Measurements from ENCODE around the gene CLIC1.
A peak's percentile ranks its signal among the peaks of the same experiment; 100 is the strongest.

Gene CLIC1

DNA sequence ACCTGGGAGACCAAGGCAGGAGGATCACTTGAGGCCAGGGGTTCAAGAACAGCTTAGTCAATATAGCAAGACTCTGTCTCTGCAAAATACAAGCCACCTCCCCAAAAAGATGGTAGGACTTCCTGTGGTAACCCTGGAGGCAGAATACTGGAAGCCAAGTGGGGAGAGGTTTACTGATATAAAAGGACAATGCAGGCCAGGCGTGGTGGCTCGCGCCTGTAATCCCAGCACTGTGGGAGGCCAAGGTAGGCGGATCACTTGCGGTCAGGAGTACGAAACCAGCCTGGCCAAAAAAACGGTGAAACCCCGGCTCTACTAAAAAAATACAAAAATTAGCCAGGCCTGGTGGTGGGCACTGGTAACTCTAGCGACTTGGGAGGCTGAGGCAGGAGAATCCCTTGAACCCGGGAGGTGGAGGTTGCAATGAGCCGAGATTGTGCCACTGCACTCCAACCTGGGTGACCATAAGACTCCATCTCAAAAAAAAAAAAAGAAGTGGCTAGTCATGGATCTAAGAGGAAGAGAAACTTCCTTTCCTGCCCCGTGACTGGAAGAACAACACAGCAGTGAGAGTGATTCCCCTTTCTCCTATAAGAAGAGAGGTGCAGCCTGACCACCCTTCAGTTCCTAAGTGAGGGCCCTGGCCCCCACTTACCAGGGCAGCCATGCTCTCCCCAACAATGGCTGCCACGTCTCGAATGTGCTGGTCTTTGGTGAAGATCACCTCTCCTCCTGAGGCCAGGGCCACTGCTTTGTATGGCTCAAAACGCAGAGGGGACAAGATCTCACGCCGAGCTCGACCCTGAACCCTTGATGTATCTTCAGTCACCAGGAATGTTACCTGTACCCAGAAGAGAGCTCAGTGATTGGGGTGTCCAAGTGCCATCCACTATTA lies 32.3 kb upstream of the CLIC1 start:
- no peak for DNase-seq

DNA sequence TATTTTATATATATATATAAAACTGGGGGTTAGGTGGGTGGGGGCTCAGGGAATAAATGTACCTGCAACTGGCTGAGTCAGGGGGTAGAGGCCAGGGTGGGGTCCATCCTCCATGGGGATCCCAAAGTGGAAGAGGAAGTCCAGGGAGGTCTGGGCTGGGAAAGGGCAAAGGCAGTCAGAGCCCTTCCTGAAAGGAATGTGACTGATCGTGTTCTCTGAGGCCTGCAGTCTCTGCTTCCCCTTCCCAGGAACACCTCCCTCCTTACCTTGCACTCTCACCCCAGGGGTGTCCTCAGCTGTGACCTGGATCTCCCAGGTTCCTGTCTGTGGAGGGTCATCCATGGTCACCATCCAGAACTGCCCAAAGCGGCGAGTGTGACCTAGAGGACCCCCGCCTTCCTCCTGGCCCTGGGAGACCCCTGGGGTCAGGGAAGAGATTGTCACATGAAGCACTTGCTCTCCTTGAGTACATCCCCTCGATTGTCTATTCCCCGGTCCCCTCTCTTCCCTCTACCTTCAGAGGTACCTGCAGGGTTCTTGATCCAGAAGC lies 30.8 kb upstream of the CLIC1 start:
- DNase-seq: no peak

DNA sequence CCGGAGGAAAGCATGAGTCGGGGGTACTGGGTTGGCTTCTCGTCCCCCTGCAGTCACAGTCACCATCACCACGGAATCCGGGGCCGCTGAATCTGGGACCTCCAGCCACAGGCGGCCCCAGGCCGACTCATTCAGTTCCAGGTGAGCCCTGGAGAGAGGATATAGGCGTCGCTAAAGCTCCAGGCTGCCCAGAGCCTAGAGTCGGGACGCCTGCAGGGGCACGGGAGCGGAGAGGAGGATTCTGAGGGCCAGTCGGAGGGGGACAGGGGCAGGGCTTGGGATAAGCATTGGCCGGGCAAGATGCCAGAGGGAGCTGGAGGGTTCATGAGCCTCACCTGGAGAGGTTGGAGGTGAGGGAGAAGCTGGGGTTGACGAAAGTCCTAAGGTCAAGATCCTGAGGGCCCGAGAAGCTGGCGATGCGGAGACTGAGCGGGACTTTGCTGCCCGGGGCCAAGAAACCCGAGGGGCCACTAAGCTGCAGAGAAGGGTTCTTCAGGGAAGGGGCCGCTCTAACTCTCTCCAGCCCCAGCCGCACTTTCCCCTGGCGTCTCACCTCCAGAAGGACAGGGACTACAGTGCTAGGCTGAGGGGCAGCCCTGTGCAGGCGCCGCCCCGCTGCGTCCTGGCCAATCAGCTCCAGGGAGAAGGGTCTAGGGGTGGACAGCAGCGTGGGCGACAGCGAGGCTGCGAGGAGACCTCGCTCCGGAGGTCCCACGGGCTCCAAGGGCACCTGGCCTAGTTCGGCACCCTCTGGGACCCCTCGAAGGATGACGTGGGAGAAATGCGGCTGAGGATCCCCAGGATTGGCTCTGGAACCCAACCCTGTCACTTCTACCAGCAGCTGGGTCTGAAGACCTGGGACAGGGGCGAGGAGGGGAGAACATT lies 29.8 kb upstream of the CLIC1 start:
- DNase-seq: no peak

DNA sequence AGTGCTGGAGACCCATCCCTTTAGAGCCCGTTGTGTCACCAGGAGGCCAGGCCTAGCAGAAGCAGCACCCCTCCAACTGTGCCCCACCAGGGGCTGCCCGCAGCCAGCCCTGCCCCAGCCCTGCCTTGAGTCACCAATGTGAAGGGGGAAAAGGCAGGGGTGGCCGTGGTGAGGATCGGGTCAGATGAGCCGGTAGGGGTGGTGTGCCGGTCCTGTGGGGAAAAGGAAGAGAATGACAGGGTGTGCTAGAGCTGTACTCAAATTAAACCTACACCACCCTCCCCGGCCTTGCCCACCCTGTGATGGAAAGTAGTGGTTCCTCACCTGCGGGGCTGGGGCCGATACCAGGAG lies 29.2 kb upstream of the CLIC1 start:
- DNase-seq: no peak

DNA sequence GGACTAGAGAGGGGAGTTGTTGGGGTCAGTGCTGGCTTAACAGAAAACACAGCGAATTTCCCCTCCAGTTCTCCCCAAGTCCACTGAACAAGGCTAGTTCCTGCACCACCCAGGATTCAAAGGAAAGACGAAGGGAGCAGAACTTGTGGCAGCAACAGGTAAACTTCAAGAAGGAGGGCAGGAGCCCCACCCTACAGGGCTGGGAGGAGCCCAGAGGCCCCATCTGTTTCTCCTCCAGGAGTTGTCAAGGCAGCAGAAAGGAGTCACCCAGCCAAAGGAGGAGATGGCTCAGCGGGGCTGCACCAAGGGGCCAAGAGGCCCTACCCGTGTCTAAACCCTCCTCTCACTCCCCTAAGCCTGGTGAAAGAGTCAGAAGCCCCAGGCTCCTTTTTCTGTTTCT lies 27.9 kb upstream of the CLIC1 start:
- DNase-seq: no peak

DNA sequence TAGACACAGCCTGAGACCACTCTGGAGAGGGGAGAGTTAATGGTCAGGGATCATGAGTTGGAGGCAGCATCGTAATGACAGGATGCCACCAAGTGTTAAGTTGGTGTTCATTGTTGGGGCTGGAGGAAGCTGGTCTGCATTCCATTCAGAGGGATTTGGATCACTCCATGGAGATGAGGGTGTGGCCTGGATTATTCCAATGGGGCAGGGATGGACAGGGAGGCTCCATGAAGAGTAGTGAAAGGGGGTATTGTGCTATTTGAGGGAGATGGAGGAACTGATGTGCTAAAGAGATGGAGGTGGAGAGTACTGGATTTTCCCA lies 27.2 kb upstream of the CLIC1 start:
- DNase-seq: no peak

DNA sequence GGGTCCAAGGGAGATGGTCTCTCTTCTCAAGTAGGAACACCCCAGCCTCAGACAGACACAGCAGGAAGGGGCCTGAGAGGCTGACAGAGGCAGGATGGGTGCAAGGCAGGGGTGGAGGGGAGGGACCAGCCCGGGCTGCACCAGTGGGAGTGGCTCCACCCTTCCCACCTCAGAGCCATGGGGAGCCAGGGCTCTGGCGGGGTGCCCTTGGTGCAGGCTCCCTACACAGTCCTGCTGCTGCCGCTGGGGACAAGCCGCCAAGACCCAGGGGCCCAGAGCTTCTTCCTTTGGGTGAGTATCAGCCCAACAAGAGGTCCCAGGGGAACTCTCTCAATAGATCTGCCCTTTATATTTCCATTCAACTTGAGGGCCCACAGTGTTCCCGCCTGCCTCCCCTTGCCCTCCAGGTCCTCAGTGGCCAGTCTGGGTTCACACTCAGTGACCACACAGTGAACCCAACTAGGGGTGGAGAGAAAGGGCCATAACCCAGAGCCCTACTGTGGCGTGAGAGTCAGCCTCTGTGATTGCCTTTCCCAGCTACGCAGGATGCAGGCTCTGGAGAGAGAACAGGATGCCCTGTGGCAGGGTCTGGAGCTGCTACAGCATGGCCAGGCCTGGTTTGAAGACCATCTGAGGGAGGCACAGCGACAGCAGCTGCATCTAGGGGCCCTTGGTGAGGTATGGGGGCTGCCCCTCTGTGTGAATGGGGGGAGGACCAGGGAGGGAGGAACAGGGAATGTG lies 26.7 kb upstream of the CLIC1 start:
- DNase-seq: no peak

DNA sequence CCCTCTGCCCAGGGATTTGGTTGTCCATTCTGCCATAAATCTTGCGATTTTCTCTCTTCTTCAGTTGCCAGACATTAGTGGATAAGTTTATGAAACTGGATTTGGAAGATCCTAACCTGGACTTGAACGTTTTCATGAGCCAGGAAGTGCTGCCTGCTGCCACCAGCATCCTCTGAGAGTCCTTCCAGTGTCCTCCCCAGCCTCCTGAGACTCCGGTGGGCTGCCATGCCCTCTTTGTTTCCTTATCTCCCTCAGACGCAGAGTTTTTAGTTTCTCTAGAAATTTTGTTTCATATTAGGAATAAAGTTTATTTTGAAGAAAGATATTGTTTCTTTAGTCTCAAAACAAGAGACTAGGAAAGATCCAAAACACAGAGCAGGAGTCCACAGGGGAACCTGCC lies 26.0 kb upstream of the CLIC1 start, which contains the start of gene SAPCD1:
Gene SAPCD1 (plus strand): TSS at position 301 of the 400 bp plus-strand sequence. CDS start 399 bp downstream, outside the sequence.
- DNase-seq: no peak

DNA sequence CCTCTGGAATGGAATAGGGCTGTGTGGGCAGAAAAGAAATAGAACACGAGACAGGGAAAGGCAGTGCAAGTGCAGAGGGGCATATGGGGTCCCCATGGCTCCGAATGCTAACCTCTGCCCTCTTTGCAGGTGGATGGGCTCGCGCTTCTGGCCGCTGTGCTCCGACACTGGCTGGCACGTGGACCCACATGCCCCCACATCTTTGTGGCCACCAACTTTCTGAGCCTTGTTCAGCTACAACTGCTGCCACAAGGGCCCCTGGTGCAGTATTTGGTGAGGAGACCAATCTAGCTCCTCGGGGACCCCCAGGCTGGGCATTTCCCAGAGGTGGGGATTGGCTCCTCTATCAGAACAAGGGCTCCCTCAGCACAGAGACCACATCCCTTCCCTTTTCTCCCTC lies 25.0 kb upstream of the CLIC1 start:
- no peak for DNase-seq

DNA sequence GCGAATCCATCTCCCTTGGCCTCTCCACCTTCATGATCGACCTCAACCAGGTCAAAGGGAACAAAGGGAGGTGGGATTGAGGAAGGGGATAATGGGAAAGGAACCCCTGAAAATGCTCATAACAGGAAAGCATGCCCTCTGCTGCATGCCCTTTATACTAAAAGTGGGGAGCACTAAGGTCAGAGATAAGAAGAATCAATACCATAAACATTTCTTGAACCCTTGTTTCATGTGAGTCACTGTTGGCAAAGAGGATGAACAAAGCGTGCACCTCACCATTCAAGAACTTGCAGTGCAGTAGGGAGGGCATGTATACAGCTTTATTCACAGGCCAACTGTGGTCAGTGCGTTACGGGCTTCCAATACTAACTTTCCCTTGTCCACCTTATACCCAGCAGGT lies 24.5 kb upstream of the CLIC1 start:
- no peak for DNase-seq

DNA sequence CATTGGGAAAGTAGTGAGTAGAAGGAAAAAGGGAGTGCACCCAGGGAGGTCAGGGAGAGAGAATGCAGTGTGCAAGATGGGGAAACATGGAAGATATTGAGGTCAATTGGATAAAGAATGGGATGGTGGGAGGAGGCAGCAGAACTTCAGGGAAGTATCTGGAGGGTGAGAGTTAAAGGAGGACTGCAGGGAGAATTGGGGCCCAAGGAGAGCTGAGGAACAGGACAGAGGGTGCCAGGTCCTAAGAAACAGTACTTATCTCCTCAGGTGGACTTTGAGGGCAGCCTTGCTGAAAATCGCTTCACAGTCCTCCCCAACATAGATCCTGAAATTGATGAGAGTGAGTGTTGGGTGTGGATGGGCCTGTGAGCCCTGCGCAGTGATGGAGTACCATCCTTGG lies 22.0 kb upstream of the CLIC1 start:
- DNase-seq: no peak

DNA sequence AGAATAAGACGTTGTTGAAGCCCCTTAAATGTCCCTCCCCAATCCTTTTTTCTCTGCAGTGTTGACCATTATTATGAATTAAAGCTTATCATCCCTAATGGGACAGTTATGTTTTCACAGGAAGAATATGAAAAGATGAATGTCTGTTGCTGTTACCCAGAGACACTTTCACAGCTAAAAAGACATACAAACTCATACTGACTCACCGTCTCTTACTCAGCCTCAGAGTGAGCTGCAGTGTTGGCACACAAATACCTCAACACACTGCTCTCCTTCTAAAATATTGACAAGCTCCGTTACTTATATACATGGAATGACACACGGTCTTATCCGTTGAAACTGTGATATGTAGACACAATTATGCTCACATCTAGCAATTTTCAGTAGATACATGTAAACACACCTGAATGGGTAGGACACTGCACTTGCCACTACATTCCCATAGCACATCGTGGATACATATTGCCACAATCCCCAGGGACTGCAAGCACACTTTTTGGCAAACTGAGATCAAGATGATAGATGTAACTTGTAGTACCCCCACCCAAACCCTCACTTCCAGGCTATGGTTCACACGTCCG lies 16.5 kb upstream of the CLIC1 start:
- DNase-seq: no peak

DNA sequence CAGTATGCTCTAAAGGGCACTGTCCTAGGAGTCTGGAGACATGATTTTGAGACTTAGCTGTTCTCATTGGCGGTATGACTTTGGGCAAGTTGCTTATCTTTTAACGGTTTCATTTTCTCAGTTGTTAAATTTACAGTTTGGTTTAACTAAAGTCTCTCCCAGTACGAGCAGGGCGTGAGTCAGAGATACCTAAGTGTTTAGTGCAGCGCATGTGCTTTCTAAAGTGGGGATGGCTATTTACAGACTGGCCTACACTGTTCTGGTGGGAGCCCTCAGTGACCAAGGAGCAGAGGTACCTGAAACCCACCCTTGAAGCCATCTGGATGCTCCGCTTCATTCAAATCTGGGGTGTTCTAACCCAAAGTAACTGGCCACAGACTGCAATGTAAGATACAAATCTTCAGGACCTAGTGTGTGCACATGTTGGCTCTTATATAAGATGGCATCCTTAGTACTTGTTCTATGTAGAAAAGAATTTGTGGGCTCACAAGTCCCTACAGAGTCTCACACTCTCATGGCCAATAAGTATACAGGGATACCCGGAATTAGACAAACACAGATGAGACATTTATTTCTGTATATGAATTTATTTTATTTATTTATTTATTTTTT lies 14.2 kb upstream of the CLIC1 start:
- DNase-seq: no peak

DNA sequence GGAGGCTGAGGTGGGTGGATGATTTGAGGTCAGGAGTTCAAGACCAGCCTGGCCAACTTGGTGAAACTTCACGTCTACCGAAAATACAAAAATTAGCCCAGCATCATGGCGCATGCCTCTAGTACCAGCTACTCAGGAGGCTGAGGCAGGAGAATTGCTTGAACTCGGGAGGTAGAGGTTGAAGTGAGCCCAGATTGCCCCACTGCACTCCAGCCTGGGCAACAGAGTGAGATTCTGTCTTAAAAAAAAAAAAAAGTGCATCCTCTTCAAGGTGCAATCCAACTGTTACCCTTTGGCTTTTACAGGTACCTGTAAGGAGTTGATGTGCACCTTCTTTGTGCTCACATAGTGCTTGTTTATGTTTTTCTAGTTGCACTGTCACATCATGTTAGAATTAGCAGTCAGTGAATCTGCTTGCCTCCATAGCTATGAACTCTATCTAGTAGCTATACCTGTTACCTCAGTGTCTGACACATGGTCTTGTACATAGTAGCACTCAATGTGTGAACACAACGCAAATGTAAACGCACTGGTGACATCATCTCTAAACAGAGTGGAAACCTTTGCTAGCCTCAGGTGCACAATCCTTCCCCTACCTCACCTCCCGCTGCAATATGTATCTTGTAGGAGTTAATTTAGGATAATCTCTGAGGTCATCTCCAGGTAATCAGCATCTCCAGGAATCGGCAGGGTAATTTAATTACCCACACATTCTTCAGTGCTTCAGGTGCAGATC lies 13.1 kb upstream of the CLIC1 start:
- no peak for DNase-seq

DNA sequence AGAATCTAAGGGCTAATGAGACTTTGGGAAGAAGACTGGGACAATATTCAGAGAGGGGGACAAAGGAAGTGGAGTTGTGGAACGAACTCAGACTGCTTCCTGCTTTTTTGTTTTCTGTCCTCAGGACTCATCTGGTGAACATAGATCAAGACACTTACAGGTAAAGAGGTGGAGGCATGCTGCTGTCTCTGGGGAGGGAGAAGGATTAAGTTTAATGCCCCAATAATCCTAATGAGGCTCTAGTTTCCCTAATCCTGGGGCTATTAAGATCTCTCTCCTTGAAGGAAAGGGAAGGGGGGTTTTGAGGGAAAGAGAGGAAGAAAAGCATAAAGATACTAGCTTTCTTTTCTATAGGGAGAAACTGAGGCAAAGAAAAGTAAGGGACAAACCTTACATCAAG lies 8.1 kb upstream of the CLIC1 start:
- peak in 1 of 2 experiments; percentile 57 for DNase-seq

DNA sequence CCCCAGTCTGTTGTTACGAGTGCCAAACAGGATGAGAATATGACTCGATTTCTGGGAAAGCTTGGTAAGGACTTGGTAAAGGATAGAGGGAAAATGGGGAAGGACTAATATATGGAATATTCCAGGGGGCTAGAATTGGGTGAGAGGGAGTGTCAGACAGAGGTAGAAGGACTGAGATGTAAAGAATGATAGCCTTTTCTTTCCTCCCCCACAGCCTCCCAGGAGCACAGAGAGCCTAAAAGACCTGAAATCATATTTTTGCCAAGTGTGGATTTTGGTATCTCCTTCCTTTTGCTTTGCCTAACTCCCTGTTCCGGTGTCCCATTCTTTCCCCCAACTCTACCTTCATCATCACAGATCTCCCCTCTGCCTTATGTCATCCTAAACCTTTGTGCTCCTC lies 6.6 kb upstream of the CLIC1 start:
- no peak for DNase-seq

DNA sequence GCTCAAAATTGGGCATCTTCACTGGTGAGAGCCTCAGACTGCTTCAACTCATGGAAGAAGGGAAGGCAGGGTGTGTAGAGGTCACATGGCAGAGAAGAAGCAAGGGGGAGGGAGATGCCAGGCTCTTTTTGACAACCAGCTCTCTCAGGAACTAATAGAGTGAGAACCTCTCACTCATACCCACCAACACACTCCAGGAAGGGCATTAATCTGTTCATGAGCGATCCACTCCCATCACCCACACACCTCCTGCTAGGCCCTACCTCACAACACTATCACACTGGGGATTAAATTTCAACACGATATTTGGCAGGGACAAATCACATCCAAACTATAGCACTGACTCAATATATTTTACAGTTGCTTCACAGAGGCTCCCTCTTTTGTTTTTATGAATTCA lies 5.5 kb upstream of the CLIC1 start:
- no peak for DNase-seq

DNA sequence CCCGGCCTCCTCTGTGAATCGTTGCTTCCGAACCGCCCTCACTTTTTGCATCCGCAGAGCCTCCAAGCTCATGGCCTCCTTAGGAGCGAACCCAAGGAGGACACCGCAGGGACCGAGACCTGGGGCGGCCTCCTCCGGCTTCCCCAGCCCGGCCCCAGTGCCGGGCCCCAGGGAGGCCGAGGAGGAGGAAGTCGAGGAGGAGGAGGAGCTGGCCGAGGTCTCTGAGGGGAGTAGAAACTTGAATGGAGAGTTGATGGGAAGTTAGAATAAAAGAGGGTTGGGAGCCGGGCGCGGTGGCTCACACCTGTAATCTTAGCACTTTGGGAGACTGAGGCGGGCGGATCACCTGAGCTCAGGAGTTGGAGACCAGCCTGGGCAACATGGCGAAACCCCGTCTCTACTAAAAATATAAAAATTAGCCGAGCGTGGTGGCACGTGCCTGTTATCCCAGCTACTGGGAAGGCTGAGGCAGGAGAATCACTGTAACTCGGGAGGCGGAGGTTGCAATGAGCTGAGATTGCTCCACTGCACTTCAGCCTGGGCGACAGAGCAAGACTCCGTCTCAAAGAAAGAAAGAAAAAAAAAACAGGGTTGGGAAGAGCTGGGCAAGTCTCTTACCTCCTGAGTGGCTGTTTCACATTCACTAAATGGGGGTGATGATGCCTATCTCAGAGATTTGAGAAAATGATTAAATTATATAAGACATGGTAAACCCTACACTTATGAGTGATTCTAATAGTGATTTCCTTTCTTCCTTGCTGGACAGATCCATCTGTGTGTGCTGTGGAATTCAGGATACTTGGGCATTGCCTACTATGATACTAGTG lies 4.3 kb upstream of the CLIC1 start:
- no peak for DNase-seq

DNA sequence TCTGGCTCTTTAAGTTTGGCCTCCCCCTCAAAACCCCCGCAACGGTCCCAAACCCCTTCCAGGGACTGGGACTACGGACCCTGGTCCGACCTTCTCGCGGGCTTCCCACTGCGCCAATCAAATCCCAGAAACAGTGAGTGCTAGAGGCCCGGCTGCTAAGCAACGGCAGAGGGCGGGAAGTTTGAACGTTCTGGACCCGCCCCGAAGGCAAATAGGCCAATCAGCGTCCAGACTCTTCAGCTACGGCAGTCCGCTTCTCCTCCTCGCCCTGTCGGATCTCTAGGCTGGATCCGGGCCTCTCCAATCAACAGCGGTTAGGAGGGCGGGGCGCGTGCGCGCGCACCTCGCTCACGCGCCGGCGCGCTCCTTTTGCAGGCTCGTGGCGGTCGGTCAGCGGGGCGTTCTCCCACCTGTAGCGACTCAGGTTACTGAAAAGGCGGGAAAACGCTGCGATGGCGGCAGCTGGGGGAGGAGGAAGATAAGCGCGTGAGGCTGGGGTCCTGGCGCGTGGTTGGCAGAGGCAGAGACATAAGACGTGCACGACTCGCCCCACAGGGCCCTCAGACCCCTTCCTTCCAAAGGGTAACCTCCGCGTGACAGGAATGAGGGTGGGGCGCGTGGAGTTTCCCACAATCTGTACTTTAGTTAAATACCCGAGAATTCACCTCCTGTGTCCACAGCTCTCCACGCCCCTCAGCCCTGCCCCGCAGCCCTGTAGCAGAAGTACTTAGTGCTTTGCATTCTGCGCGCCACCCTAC lies 3.5 kb upstream of the CLIC1 start, which contains the start of gene MSH5:
Gene MSH5 (plus strand): TSS at position 367 of the 758 bp plus-strand sequence. CDS start 462 bp downstream, outside the sequence.
- DNase-seq: peak; percentile 89 to 95

All from NCI-H524 (cell line).